ENCODE results near the gene PDE6H. TPM values are rescaled to one million over a fixed set of nuclear protein-coding genes. Genes with fewer than 3 reads are reported as not detected.

Gene PDE6H
- total RNA-seq, 1 donor from 2014 or later: not detected

DNA sequence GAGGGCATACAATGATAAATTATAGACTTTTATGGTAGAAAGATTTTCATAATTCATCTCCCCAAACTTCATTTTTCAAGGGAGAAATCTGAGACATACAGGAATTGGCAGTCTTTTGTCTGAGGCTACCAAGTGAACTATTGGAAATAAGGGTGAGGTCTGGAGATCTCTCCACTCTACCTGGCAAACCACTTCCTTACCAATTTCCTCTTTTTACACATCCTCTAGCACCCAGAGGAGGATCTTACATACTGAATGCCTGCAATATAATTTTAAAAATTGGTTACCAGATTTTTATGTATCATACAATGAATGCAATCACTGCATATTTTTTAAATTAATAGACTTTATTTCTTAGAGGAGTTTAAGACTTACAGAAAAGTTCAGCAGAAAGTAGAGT lies 6.6 kb downstream of the PDE6H start:
- H3K4me3 Mint-ChIP-seq (ENCODE audit: low read depth): no peak overlapping the region
- TF ChIP-seq, protein P1, sequence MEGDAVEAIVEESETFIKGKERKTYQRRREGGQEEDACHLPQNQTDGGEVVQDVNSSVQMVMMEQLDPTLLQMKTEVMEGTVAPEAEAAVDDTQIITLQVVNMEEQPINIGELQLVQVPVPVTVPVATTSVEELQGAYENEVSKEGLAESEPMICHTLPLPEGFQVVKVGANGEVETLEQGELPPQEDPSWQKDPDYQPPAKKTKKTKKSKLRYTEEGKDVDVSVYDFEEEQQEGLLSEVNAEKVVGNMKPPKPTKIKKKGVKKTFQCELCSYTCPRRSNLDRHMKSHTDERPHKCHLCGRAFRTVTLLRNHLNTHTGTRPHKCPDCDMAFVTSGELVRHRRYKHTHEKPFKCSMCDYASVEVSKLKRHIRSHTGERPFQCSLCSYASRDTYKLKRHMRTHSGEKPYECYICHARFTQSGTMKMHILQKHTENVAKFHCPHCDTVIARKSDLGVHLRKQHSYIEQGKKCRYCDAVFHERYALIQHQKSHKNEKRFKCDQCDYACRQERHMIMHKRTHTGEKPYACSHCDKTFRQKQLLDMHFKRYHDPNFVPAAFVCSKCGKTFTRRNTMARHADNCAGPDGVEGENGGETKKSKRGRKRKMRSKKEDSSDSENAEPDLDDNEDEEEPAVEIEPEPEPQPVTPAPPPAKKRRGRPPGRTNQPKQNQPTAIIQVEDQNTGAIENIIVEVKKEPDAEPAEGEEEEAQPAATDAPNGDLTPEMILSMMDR (IDR thresholded peaks at IDR 0.05; ENCODE audit: unreplicated experiment): no peak
- H3K27ac Mint-ChIP-seq: no peak overlapping the region
- H3K9me3 Mint-ChIP-seq (ENCODE audit: low read depth): no peaks in the 10 kb centered on the region
- no peaks in the 10 kb centered on the region for H3K36me3 Mint-ChIP-seq (ENCODE audit: insufficient read depth)
- peaks cover 14% of the 10 kb centered on the region for H3K4me1 Mint-ChIP-seq (ENCODE audit: low read depth)
- DNase-seq (ENCODE audit: low spot score, unreplicated experiment): no peak
- H3K27me3 Mint-ChIP-seq: peaks cover 2% of the 10 kb centered on the region

DNA sequence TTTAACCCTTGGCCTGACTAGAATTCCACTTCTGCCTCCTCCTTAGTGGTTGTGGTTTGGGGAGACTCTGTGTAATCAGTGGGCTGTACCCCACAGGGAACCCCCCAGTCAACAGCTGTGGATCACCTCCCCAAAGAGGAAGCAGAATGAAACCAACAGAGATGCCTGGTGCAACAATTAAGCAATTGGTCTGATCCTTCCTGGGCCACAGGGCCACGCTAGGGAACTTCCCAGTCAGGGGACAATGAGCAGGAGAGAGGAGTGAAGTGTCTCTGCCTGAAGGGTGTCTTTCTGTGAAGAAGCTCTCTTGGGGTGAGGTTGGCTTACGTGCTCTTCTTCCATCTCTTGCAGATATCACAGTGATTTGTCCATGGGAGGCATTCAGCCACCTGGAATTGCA lies 8.2 kb downstream of the PDE6H start:
- Mint-ChIP-seq H3K9me3 (ENCODE audit: low read depth) (no peaks in the 10 kb centered on the region), H3K36me3 (ENCODE audit: insufficient read depth) (no peaks in the 10 kb centered on the region), H3K27ac (no peak overlapping the region), H3K4me3 (ENCODE audit: low read depth) (no peak overlapping the region), H3K27me3 (no peaks in the 10 kb centered on the region), H3K4me1 (ENCODE audit: low read depth) (peaks cover 14% of the 10 kb centered on the region)
- TF ChIP-seq, protein P1 (IDR thresholded peaks at IDR 0.05; ENCODE audit: unreplicated experiment): no peak
- no peak for DNase-seq (ENCODE audit: low spot score, unreplicated experiment)

DNA sequence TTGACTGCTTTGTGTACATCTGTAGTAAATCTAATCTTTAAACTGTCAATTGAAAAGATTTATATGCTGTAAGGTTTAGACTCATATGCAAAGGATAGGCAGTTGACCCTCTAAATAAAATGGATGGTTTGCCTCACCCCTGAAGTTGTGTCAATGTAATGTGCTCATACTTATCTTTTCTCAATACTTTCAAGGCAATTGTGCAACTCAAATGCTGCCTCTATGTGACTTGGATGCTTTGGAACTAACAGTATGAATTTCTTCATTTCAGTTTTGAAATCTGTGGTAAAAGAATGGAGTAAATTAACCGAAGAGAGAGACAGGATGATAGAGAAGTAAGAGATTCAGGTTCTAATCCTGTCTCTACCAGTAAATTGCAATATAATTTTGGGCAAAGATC lies 9.7 kb downstream of the PDE6H start:
- Mint-ChIP-seq H3K27ac (no peak overlapping the region), H3K9me3 (ENCODE audit: low read depth) (peaks cover 3% of the 10 kb centered on the region), H3K4me3 (ENCODE audit: low read depth) (no peak overlapping the region), H3K4me1 (ENCODE audit: low read depth) (peaks cover 9% of the 10 kb centered on the region), H3K27me3 (no peaks in the 10 kb centered on the region), H3K36me3 (ENCODE audit: insufficient read depth) (no peaks in the 10 kb centered on the region)
- no peak for DNase-seq (ENCODE audit: low spot score, unreplicated experiment)
- TF ChIP-seq, protein P1 (IDR thresholded peaks at IDR 0.05; ENCODE audit: unreplicated experiment): no peak

DNA sequence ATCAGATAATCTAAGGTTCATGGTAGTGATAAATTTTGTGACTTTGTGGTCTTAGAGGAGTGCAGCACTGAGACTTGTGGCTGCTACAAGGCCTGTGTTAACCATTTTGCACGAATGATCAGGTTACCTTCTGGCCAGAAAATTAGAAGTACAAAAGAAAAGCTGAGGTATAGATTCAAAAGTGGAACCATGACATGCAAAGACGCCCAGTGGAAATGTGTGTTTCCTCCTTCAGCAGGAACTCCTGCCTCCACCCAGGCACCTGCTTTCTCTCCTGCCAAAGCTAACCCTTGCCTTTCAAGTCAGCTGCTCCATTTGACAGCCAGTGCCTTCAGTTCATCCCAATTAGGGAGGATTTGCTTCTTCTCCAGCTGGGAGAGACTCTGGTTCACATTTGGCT lies 10.1 kb downstream of the PDE6H start:
- Mint-ChIP-seq H3K27me3 (no peaks in the 10 kb centered on the region), H3K27ac (no peak overlapping the region), H3K9me3 (ENCODE audit: low read depth) (peaks cover 5% of the 10 kb centered on the region), H3K4me1 (ENCODE audit: low read depth) (peaks cover 4% of the 10 kb centered on the region), H3K36me3 (ENCODE audit: insufficient read depth) (no peaks in the 10 kb centered on the region), H3K4me3 (ENCODE audit: low read depth) (no peak overlapping the region)
- DNase-seq (ENCODE audit: low spot score, unreplicated experiment): no peak
- TF ChIP-seq, protein P1 (IDR thresholded peaks at IDR 0.05; ENCODE audit: unreplicated experiment): no peak

DNA sequence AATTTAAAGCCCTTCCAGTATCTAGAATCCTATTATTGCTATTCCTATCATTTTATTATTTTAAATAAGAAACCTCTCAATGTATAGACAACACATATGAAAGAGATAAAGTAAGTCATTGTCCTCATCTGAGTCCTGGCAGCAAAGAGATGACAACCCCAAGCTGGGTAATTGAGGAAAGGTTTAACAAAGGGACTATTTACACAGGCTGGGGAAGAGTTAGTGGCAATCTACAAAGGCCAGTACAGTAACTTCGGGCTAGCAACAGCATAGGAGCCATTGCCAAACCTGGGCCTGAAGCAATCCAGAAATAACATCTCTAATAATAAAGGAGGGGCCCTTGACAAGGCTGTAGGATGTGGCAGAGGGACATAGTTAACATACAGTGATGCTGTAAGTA lies 11.2 kb downstream of the PDE6H start:
- no peaks in the 10 kb centered on the region for H3K4me1 Mint-ChIP-seq (ENCODE audit: low read depth)
- no peak for DNase-seq (ENCODE audit: low spot score, unreplicated experiment)
- H3K4me3 Mint-ChIP-seq (ENCODE audit: low read depth): no peak overlapping the region
- no peaks in the 10 kb centered on the region for H3K36me3 Mint-ChIP-seq (ENCODE audit: insufficient read depth)
- no peaks in the 10 kb centered on the region for H3K27me3 Mint-ChIP-seq
- TF ChIP-seq, protein P1 (IDR thresholded peaks at IDR 0.05; ENCODE audit: unreplicated experiment): no peak
- no peak overlapping the region for H3K27ac Mint-ChIP-seq
- H3K9me3 Mint-ChIP-seq (ENCODE audit: low read depth): peaks cover 8% of the 10 kb centered on the region
